ENCODE results near the gene CREB5. TPM values are rescaled to one million over a fixed set of nuclear protein-coding genes. Genes with fewer than 3 reads are reported as not detected.
"Not testable (repeated sequence)": the region's sequence is repeated elsewhere in the genome, so short reads cannot be mapped to it uniquely, and the experiment has no call there.

CREB5 gene
- total RNA-seq, 1 donor from 2014 or later, result 43.1 TPM

- DNase-seq (ENCODE audit: low spot score), result no peak
- intact Hi-C loops (cut with DNase I), result no loop called here
Measured at GRCh38 chr7:28588602-28589001, 176.3 kb downstream of the CREB5 start.

- intact Hi-C loops (cut with DNase I), result no loop called here
Measured at GRCh38 chr7:28591041-28591674, 178.8 kb downstream of the CREB5 start.

GRCh38 chr7:28591725-28592349 is 179.5 kb downstream of the CREB5 start:
- intact Hi-C loops (cut with DNase I), result no loop called here

More at GRCh38 chr7:28591041-28591674, 178.8 kb downstream of the CREB5 start:
- no peak for DNase-seq (ENCODE audit: low spot score)

GRCh38 chr7:28592861-28593260 is 180.5 kb downstream of the CREB5 start:
- DNase-seq (ENCODE audit: low spot score), result no peak
- intact Hi-C loops (cut with DNase I), result no loop called here

More at GRCh38 chr7:28591725-28592349, 179.5 kb downstream of the CREB5 start:
- DNase-seq (ENCODE audit: low spot score), result no peak

GRCh38 chr7:28595076-28595475 is 182.8 kb downstream of the CREB5 start:
- no peak for DNase-seq (ENCODE audit: low spot score)
- intact Hi-C loops (cut with DNase I), result no loop called here

GRCh38 chr7:28595801-28596200 is 183.5 kb downstream of the CREB5 start:
- DNase-seq (ENCODE audit: low spot score), result no peak
- intact Hi-C loops (cut with DNase I), result no loop called here

GRCh38 chr7:28596245-28596935 is 184.1 kb downstream of the CREB5 start:
- intact Hi-C loops (cut with DNase I), result no loop called here
- DNase-seq (ENCODE audit: low spot score), result no peak

GRCh38 chr7:28597284-28597683 is 185.0 kb downstream of the CREB5 start:
- intact Hi-C loops (cut with DNase I), result no loop called here

DNA sequence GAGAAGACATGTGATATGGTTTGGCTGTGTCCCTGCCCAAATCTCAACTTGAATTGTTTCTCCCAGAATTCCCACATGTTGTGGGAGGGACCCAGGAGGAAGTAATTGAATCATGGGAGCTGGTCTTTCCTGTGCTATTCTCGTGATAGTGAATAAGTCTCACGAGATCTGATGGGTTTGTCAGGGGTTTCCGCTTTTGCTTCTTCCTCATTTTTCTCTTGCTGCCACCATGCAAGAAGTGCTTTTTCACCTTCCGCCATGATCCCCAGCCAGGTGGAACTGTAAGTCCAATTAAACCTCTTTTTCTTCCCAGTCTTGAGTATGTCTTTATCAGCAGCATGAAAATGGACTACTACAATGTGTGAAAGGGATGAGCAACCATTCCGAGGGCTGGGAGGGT is 185.7 kb downstream of the CREB5 start:
- DNase-seq (ENCODE audit: low spot score), result not testable (repeated sequence)

More at GRCh38 chr7:28597284-28597683, 185.0 kb downstream of the CREB5 start:
- DNase-seq (ENCODE audit: low spot score), result no peak

DNA sequence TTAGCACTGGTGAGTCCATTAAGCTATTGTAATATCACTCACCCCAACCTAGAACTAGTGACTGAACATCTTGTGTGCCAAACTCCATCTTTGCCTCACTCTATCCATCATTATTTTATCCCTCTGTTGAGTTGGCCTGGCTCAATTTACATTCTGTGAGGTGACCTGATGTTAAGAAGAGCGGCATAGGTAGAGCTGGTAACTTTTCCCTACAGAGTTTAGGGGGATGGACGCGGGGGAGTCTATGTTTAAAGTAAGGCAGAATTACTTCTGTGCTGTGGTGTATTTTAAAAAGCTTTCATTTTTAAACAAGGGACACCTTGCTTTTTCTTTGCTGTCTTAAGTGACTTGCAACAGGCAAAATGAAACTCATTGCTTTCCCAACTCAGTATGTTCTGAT is 186.3 kb downstream of the CREB5 start:
- intact Hi-C loops (cut with DNase I), result no loop called here
- no peak for DNase-seq (ENCODE audit: low spot score)

More for the DNA sequence above, 185.7 kb downstream of the CREB5 start:
- intact Hi-C loops (cut with DNase I), result not testable (repeated sequence)

DNA sequence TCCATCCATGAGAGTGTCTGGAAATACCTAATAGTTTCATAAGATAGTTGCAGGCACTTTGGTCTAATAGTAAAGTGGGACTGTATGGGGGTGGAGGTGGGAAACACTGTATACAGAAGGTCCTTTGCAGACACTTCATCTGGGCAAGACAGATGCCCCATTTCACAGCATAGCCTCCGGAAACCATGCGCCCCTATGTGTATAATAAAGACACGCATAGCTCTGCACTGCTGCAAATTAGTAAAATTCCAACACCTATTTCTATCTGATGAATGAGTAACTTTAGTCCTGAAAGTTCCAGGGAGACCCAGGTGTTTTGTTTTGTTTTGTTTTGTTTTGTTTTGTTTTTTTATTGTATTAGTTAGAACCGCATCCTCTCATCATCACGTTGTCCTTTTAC is 187.1 kb downstream of the CREB5 start:
- no peak for DNase-seq (ENCODE audit: low spot score)
- intact Hi-C loops (cut with DNase I), result no loop called here

GRCh38 chr7:28602282-28602681 is 190.0 kb downstream of the CREB5 start:
- DNase-seq (ENCODE audit: low spot score), result no peak
- intact Hi-C loops (cut with DNase I), result no loop called here

DNA sequence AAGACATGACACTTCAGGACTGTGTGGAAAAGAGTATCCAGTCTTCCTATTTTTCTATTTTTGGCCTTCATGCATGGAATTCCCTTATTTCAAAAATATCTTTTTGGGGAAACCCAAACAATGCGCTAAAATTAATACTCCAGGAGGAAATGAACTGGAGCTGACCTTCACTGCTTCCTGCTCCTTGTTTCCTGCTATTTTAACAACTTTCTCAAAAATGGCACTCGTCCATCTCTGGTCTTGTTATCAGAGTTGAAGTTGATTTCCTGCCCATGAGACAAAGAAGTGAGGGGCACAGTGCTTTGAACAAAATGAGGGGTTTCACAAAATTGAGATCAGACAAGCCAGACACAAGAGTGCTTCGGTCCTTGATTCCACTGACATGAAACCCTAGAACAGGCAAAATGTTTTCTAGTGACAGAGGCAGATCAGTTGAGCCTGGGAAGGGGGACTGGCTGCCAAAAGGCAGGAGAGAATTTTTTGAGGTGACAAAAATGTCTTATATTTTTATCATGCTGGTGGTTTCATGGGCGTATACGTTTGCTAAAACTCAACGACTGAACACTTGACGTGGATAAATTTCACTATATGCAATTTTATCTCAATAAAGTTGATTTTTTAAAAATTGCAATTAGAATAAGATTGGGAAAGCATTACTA is 193.2 kb downstream of the CREB5 start:
- DNase-seq (ENCODE audit: low spot score), result no peak
- intact Hi-C loops (cut with DNase I), result no loop called here

DNA sequence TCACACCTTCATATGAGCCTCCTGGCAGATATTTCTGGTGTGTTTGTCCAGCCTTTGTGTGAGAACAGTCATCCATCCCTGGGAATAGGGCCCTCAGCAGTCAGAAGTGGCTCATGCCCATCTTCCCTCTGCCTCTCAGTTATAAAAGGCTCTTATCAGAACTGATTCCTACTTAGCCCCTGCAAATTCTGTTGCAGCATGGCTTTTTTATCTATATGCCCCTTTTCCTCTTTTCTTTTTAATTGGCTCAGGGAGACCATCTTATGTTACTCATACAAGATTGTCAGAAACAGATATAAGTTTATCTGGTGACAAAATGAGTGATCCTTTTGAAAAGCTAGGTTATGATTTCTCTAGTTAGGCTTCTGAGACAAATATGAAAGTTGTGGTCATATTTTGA is 194.1 kb downstream of the CREB5 start:
- DNase-seq (ENCODE audit: low spot score), result no peak
- intact Hi-C loops (cut with DNase I), result no loop called here

GRCh38 chr7:28607855-28608193 is 195.5 kb downstream of the CREB5 start:
- intact Hi-C loops (cut with DNase I), result no loop called here

DNA sequence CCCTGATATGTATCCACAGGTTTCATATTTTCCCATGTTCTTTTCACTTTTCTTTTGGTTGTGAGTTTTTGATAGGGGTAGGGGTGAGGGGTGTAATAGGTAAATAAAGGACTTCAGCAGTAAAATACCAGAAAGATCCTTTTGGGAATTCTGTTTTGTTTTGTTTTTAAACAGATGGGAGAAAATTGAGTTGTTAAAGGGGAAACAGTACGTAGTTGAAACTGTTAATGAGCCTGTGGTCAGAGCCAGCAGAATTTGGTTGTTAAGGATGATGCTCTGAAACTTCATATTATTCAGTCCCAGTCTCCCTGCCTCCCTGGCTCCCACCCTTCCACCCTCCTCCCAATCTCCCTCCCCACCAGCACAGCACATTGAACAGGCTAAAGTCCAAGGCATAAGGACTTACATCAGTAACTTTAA is 195.9 kb downstream of the CREB5 start:
- no peak for DNase-seq (ENCODE audit: low spot score)
- intact Hi-C loops (cut with DNase I), result no loop called here

More at GRCh38 chr7:28607855-28608193, 195.5 kb downstream of the CREB5 start:
- DNase-seq (ENCODE audit: low spot score), result no peak

GRCh38 chr7:28608731-28609130 is 196.4 kb downstream of the CREB5 start:
- intact Hi-C loops (cut with DNase I), result no loop called here
- no peak for DNase-seq (ENCODE audit: low spot score)

GRCh38 chr7:28609608-28610007 is 197.3 kb downstream of the CREB5 start:
- intact Hi-C loops (cut with DNase I), result no loop called here
- DNase-seq (ENCODE audit: low spot score), result no peak

- intact Hi-C loops (cut with DNase I); DNase-seq (ENCODE audit: low spot score): not testable (repeated sequence)
Measured at GRCh38 chr7:28611399-28611897, 199.1 kb downstream of the CREB5 start.

DNA sequence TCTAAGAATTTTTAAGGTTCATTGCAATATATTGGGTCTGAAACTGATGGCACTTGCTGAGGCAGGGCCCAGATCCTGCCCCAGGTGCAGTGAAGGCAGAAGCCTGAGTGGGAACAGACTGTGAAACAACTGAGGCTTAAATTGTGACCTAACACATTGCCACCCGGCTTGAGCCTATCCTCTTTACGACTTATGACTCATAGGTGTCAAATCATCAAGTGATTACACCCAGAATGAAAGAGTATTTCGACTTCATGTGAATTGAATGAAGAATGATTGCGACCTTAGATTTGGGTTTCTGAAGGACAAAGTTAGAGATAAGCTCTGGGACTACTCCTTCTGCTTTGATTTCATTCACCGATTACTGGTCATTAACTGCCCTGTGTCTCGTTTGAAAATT is 200.9 kb downstream of the CREB5 start:
- intact Hi-C loops (cut with DNase I), result no loop called here
- DNase-seq (ENCODE audit: low spot score), result no peak
